GM21619 (cell line): ENCODE results near the gene BSG.
"Not testable (repeated sequence)": the region's sequence is repeated elsewhere in the genome, so short reads cannot be mapped to it uniquely, and the experiment has no call there.

Experiments
- ATAC-seq: cut with Tn5 transposase; IDR thresholded peaks from one replicate; pipeline ENCODE4 v1.9.1; 2021; ENCODE audit not compliant: unreplicated experiment

The BSG gene

DNA sequence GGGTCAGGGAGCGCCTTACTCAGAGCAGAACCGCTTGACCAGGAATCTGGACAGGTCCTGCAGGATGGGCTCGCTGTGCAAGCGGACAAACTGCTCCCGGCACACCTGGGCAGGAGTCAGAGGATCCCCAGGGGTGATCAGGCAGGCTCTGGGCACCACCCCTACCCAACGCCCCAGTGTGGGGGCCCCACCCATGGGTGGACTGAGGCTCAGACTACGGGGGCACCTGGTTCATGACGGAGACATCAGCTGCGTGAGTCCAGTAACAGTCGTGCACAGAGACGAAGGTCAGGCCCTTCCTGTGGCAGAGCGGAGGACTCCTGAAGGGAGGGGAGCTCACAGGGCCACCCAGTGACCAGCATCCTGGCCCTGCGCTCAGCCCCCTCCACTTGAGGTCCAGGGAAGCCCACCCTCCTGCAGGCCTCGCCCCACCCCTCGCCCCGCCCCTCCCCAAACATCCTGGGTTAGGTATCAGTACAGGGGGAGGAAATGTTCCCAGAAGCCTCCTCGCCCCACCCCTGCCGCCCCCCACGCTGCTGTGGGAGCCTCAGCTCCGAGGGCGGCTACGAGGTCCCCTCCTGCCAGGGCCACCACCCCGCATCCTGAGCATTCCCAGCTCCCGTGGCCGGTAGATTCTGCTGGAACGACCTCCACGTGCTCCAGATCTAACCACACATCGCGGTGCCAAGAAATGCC, 45.3 kb downstream of the BSG start:
- ATAC-seq = no peak

DNA sequence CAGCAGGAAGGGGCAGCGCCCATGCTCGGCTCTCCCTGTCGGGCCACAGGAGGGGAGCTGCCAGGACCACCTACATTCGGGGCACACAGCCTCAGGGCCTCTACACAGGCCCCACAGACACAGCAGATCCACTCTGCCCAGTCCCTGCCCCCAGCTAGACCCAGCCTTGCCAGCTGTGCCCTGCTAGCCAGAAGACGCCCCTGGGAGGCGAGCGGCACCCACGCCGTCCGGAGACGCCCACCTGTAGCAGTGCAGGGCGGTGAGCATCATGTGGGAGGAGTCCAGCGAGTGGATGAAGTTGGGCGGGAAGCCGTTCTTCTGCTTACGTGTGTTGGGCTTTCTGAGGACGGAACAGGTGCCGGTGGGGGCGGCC, 45.8 kb downstream of the BSG start:
- no peak for ATAC-seq

DNA sequence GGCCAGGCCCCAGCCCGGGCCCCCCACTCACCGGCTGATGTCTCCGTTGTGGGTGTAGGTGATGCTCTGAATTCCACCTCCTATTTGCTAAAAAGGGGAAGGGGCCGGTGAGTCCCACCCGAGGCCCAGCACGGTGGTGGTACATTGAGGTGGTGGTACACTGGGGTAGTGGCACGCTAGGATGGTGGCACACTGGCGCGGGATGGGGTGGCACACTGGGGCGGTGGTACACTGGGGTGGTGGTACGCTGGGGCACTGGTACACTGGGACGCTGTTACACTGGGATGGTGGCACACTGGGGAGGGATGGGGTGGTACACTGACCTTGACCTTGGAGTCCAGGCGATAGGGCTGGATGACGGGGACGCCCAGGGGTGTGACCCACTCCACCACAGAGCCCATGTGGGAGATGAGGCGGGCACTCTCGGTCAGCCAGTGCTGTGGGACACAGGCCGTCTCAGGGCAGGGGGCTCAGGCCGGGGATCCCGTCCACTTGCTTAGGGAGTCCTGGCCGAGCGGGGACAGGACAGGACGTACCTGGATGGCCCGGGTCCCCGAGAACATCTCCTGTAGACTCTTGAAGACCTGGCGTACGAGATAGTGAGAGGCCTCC, 46.4 kb downstream of the BSG start:
- no peak for ATAC-seq

DNA sequence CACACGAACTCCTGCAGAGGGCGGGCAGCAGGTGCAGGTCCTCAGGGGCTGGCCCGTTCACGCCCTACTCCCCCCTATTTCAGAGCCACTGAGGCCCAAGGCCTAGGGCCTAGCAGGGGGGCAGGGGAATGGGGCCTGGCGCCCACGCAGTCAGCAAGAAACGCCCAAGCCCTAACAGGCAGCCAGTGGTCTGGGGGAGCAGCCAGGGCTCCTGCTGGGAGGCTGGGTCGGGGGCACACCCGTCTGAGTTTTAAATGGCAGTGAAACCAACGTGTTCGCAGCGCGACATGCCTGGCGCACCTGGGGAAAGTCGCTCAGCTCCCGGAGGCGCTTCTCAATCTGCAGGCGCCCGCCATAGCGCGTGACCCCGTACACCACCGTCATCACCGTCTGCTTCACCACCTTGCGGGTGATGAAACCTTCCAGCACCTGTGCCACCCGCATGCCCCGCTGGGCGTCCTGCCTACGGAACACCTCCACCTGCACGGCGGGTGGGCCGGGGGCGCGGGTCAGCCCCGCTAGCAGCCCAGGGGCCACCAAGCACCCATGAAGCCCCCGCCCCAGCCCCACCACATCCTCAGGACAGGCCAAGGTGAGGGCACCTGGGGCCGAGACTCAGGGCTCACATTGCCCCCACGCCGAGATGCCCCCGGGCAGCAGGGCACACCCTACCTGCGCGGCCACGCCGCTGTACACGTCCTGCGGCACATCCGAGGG, 47.0 kb downstream of the BSG start:
- ATAC-seq = no peak

DNA sequence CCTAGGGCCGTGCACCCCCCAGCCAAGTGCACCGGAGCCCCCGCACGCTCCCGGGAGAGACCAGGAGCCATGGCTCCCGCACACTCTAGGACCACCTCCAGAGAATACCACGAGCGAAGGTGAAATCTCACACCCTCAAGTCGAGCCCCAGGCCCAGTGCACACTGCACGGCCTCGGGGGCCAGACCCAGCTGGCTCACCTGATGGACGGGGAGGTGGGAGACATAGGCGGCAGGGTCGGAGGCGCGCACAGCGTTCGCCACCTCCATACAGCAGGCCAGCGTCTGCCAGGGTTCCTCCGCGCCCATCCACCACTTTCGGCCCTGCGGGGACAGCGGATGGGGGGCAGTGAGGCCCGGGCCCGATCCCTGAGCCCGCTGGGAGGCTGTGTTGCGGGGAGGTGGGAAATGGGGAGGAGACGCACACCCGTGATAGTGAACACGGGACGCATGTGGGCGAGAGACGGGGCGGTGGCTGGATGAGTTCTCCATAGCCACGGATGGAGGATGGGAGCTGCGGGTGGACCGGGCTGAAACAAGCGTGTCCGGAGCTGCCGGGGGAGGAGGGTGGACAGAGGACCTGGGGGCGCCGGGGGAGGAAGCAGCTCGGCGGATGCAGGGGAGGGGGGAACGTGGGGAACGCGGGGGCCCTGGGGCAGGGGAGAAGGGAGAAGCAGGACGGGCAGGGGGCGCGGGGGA, 47.9 kb downstream of the BSG start:
- ATAC-seq = no peak

DNA sequence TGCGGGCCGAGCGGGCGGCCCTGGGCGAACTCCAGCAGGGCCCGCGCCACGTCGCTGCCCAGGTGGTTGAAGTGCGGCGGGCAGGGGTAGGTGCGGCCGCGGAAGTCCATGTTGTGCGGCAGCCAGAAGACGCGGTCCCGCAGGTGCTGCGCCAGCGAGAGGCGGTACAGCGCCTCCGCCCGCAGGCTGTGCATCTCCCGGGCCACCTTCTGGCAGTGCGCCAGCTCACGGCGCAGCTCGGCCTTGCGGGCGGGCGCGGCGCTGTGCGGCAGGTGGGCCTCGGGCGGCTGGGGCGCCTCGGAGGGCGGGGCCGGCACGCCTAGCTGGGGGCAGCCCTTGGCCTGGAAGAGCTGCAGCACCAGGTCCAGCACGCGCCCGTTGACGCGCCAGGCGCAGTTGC, 48.8 kb downstream of the BSG start:
- not testable (repeated sequence) for ATAC-seq

DNA sequence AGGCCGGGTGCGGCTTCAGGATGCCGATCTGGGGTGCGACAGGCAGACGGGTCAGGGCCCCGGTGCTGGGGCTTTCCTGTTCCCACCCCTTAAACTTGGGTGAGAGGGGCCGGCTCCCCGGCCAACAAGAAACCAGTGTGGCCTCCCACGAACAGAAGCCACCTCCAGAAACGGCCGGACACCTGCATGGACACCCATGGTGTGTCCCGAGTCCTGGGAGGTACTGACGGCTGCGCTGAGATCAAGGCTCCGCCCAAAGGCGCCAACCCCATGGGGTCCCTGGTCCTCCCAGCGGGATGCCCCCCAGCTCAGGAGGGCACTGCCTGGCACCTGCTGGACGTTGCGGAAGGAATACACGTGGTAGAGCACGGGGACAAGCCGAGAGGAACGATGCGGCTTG, 49.4 kb downstream of the BSG start:
- ATAC-seq = no peak

DNA sequence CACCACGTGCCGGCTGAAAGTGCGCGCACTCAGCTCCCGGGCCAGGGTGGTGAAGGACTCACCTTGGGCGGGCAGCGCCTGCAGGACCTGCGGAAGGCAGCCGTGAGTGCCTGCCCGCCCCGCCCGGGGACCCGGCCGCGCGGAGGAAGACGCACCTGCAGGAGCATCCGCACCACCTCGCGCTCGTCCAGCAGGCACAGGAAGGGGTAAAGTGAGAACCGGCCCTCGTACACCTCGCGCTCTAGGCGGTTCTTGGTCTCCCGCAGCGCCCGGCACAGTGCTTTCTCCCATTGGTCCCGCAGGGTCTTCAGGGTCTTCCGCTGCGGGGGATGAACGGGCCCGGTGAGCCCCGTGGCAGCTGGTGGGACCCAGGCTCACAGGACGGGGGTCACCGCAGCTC, 50.3 kb downstream of the BSG start:
- ATAC-seq = no peak

DNA sequence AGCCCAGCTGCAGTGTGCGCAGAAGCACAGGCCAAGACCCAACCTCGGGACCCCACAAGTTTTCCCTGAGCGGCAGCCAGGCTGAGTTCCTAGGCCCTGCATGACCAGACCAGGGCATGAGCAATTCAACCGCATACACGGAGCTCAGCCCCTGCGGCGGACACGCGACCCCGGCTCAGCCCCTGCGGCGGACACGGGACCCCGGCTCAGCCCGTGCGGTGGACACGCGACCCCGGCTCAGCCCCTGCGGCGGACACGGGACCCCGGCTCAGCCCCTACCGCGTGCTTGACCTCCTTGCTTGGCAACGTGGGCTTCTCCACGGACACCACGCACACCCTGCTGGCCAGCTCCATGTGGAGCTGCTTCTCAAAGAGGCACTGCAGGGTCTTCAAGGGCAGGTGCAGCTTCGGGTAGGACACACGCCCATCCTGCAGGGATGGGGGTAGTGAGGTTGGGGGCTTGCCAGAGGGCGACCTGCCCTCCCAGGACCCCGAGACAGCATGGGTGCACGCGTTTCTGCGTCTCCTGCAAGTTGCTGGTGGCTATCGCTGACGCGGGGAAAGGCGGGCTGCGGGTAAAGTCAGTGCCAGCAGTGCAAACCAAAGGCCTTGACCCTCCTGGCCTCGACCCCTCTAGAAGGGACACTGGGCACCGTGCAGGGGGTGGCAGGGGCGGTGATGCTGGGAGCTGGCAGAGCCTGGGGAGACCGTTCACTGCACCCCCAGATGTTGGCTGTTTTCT, 51.0 kb downstream of the BSG start:
- ATAC-seq = no peak

DNA sequence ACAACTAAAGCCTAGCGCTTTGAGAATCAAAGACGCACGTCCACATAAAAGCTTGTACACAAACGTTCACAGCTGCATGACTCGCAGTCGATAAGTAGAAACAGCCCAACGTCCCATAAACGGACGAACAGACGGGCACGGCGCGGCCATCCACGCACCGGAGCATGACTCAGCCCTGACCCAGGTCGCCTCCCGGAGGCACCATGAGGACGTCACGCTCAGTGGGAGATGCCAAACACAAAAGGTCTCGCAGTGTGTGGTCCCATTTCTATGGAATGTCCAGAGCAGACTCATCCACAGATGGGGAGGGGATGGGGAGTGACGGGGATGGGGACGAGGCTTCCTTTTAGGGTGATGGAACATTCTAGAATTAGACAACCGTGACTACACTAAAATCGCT, 51.6 kb downstream of the BSG start:
- ATAC-seq = no peak

DNA sequence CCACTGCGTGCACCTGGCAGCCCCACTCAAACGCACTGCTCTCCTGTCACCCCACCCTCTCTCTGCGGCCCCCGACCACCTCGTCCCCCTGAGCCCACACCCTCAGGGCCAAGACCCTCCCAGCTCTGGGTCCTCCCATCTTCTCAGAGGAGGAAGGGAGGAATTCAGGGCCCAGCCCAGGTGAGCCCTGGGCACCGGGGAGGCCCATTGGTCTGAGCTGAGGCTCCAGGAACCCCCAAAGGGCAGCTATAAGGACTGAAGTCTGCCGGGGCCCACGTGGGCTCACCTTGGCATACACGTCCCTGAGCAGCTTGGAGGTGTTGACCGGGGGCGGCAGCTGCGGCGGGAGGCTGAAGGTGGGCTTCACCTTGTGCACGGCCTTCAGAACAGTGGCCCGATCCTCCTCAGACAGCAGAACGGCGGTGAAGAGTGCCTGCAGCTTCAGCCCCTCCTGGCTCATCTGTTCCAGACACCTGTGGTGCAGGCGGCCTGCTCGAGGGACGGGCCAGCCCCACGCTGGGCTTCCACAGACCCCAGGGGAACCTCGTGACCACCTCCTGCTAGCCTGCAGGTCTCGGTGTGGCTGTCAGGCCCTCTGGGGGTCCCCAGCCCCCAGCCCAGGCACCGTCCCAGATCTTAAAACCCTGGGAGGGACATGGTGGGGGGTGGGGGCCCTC, 52.2 kb downstream of the BSG start:
- no peak for ATAC-seq

DNA sequence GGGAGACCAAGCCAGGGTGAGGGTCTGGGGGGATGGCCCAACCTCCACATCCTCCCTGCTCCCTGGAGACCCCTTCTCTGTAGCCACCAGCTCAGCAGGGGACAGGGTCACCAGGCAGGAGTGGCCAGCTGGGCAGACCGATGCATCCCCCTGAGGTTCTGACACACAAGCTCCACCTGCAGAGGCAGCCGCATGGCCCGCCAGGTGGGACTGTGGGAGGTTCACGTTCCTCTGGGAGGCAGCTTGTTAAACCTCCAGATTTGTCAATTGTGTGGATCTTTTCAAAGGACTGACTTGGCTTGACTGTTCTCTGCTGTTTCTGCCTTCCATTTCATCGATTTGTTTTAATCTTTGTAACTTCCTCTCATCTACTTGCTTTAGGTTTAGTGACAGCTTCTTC, 52.9 kb downstream of the BSG start:
- no peak for ATAC-seq

DNA sequence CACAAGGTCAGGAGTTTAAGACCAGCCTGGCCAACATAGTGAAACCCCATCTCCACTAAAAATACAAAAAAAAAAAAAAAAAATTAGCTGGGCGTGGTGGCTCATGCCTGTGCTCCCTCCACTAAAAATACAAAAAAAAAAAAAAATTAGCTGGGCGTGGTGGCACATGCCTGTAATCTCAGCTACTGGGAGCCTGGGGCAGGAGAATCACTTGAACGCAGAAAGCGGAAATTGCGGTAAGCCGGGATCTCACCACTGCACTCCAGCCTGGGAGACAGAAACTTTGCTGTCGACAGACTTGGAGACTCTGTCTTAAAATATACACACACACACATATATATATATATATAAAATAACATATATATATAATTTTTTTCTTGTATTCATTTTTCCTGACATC, 54.2 kb downstream of the BSG start:
- ATAC-seq = not testable (repeated sequence)

DNA sequence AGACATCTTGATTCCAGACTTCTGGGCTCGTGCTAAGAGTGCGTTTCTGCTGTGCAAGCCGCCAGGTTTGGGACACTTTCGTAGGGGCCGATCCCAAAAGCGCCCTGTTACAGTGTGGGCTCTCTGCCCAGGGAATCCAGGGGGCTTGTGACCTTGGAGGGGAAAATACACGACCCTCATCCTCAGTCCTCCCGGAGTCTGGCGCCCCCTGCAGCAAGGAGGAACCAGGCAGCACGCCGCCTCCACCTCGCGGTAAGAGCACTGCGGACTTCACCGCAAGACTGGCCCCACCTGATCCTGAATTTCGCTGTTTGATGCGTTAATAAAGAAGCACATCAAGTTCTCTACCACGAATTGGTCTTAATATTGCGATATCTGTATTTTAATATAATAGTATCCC, 55.8 kb downstream of the BSG start:
- no peak for ATAC-seq

DNA sequence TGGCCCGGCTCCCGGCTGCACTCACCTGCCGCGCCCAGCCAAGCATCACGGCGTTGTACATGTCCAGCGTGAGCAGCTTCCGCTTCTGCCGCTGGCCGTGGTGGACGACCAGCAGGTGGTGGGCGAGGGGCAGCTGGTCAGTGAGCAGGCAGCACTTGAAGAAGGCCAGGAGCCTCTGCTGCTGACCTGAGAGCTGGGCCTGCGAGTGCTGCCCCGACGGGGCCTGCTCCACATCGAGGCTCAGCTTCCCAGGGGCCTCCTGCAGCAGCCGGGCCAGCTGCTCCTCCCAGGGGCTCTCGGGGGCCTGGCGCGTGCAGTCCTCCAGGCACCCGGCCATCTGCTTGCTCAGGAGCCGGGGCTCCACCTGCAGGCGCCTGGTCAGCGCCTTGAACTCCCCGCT, 57.1 kb downstream of the BSG start:
- ATAC-seq = not testable (repeated sequence)

DNA sequence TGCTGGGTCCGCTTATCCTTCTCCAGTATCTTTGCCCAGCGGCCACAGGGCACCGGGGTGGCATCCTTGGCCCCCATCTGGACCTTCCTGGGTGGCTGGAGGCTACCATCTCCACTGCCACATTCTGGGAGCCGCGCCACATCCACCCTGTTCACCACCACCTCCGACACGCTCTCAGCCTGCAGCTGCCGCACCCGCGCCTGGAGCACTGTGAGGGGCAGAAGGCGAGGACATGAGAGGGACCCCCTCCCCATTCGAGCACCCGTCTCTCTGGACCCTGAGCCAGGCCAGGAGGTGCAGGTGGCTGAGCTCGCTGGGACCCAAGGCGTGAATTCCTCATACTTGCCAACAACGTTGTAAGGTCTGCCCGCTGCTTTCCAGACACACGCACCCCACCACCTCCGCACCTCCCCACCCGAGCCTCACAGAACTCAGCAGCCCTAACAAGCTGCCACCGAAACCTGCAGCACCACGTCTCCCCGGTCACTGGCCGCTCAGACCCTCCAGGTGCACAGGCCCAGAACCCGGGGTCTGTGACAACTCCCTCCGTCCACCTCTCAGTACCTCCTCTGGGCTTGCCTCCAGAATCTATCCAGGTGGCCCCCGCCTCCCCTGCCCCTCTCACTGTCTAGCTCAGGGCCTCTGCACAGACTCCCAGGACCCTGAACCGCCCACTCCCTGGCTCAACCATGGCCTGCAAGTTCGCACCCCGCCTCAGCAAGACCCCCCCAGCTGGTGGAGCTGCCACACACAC, 57.7 kb downstream of the BSG start:
- no peak for ATAC-seq

DNA sequence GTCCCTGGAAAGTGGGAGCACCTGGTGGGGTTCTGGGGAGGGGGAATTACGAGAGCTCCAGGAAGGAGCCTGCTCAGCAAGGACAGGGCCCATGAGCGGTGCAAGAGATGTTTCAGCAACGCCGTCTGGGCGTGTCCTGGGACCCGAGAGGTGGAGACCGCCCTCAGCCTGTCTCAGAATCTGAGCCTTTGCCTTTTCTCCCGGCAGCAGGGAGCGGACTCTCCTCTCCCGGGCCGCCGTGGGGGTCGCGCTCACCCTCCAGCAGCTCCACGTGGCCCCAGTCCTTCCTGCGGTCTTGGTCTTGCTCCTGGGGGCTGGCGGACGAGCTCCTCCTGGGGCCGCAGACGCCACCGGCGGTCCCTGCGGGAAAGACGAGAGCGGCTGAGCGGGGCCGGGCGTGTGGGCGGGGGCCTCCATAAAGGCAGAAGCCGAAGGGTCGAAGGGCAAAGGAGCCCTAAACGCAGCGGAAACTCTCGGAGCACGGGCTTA, 60.2 kb downstream of the BSG start:
- peak; percentile 9 for ATAC-seq
